Thymus (tissue), 14 donors: Measurements from ENCODE around the gene CASK. TPM values are rescaled to one million over a fixed set of nuclear protein-coding genes. Genes with fewer than 3 reads are reported as not detected.

Source experiments
- DNase-seq, 9 donors: peaks; one replicate each; pipeline ENCODE4 v3.0.0-alpha.2; 2013; ENCODE audit warnings: low spot score in 9 of 9, low read depth in 6 of 9, missing footprints in 1 of 9
- H3K27ac ChIP-seq, 2 donors: one replicate each; pipeline ENCODE4 v1.5.1; 2013; ENCODE audit warnings: control low read depth in 1 of 2, low read depth in 1 of 2, low read length in 1 of 2, mild to moderate bottlenecking in 1 of 2, moderate library complexity in 1 of 2
- H3K27me3 ChIP-seq, 2 donors: one replicate each; pipeline ENCODE4 v1.5.1; 2013; ENCODE audit warnings: low read length in 1 of 2; ENCODE audit not compliant: control insufficient read depth in 2 of 2, insufficient read depth in 1 of 2
- H3K36me3 ChIP-seq, 2 donors: one replicate each; pipeline ENCODE4 v1.5.1; 2013; ENCODE audit warnings: low read length in 1 of 2, mild to moderate bottlenecking in 1 of 2, moderate library complexity in 1 of 2; ENCODE audit not compliant: control insufficient read depth in 2 of 2, insufficient read depth in 2 of 2
- H3K4me1 ChIP-seq, 2 donors: one replicate each; pipeline ENCODE4 v1.5.1; 2013; ENCODE audit warnings: low read length in 2 of 2; ENCODE audit not compliant: control insufficient read depth in 2 of 2, insufficient read depth in 2 of 2
- H3K4me3 ChIP-seq, 2 donors: one replicate each; pipeline ENCODE4 v1.5.1; 2013; ENCODE audit warnings: low read length in 2 of 2, control low read depth in 1 of 2, mild to moderate bottlenecking in 1 of 2
- H3K9me3 ChIP-seq, 2 donors: one replicate each; pipeline ENCODE4 v1.5.1; 2013; ENCODE audit warnings: low read length in 1 of 2, mild to moderate bottlenecking in 1 of 2; ENCODE audit not compliant: control insufficient read depth in 2 of 2, insufficient read depth in 1 of 2
- WGBS: extraction: QIAGEN DNeasy Blood & Tissue Kit; methylation state at CpG from one replicate; pipeline ENCODE4 v1.1.7; 2013; 5-methylcytosine and 5-hydroxymethylcytosine counted together
- long read RNA-seq, 10 donors: transcript quantifications; one replicate each; lab custom pipeline, GENCODE V29; 2026
- polyA plus RNA-seq: library from polyadenylated mRNA; stranded (reverse); fragments of 200-250 nt; gene quantifications from one replicate; pipeline ENCODE4 v1.2.3, GENCODE V29; 2013
- total RNA-seq: library from RNA; stranded (reverse); fragments of 120-200 nt; gene quantifications from one replicate; pipeline ENCODE4 v1.2.4, GENCODE V29; 2013
- donor health status: healthy.

Gene CASK
- 21.0 TPM for total RNA-seq
- 15.7 TPM for polyA plus RNA-seq
- long read RNA-seq, donor 1, result 0 reads
- long read RNA-seq, donor 2, full-length matches to known transcripts, result 1 of 17 reads
- long read RNA-seq, donor 2, partial matches to known transcripts, result 0 of 17 reads
- long read RNA-seq, donor 2, other reads (novel, unspliced or antisense), result 16 of 17 reads
- long read RNA-seq, donor 3, full-length matches to known transcripts, result 3 of 3 reads
- long read RNA-seq, donor 3, partial matches to known transcripts, result 0 of 3 reads
- long read RNA-seq, donor 3, other reads (novel, unspliced or antisense), result 0 of 3 reads
- long read RNA-seq, donor 4, result 0 reads
- long read RNA-seq, donor 5, partial matches to known transcripts, result 0 of 6 reads
- long read RNA-seq, donor 5, other reads (novel, unspliced or antisense), result 0 of 6 reads
- long read RNA-seq, donor 6, partial matches to known transcripts, result 0 of 1 reads
- long read RNA-seq, donor 6, other reads (novel, unspliced or antisense), result 0 of 1 reads
- long read RNA-seq, donor 7, result 0 reads
- long read RNA-seq, donor 8, result 0 reads
- long read RNA-seq, donor 9, partial matches to known transcripts, result 0 of 1 reads
- long read RNA-seq, donor 9, other reads (novel, unspliced or antisense), result 0 of 1 reads
- long read RNA-seq, donor 10, partial matches to known transcripts, result 0 of 1 reads
- long read RNA-seq, donor 10, other reads (novel, unspliced or antisense), result 0 of 1 reads

GRCh38 chrX:41923211-41923977, at the start of gene CASK:
Gene CASK (minus strand): TSS chrX:41923554. CDS start chrX:41922988, 566 bp downstream.
- H3K4me3 ChIP-seq, result peak within 1 kb of the TSS; percentile 69 to 78
- H3K27me3 ChIP-seq, result no peaks in the 10 kb centered on the region
- H3K4me1 ChIP-seq, result peaks cover 2 to 7% of the 10 kb centered on the region in 2 donors
- DNase-seq, result peak; percentile 65 to 94 (median 82)
- no peaks in the 10 kb centered on the region for H3K9me3 ChIP-seq
- peak within 1 kb of the TSS; percentile 81 to 92 for H3K27ac ChIP-seq
- WGBS, result under 1% methylated on average over 118 of the region's 123 CpGs
- H3K36me3 ChIP-seq, result no peaks in the 10 kb centered on the region

- DNase-seq, result no peak
- H3K9me3 ChIP-seq, result no peaks in the 10 kb centered on the region
- 94% methylated on average over 3 of the region's 3 CpGs for WGBS
- no peaks in the 10 kb centered on the region for H3K36me3 ChIP-seq
- H3K4me3 ChIP-seq, result no peak overlapping the region
- H3K4me1 ChIP-seq, result no peaks in the 10 kb centered on the region
- H3K27me3 ChIP-seq, result no peaks in the 10 kb centered on the region
- no peak overlapping the region for H3K27ac ChIP-seq
Measured at GRCh38 chrX:41971346-41971745, 48.0 kb upstream of the CASK start.

GRCh38 chrX:41970419-41970818, 47.1 kb upstream of the CASK start:
- Histone ChIP-seq H3K27ac (no peak overlapping the region), H3K27me3 (no peaks in the 10 kb centered on the region), H3K36me3 (no peaks in the 10 kb centered on the region), H3K4me1 (no peaks in the 10 kb centered on the region), H3K9me3 (no peaks in the 10 kb centered on the region), H3K4me3 (no peak overlapping the region)
- DNase-seq, result no peak

- no peak overlapping the region for H3K27ac ChIP-seq
- no peaks in the 10 kb centered on the region for H3K36me3 ChIP-seq
- WGBS, result 96% methylated on average over 3 of the region's 3 CpGs
- H3K4me1 ChIP-seq, result no peaks in the 10 kb centered on the region
- H3K4me3 ChIP-seq, result no peak overlapping the region
- no peaks in the 10 kb centered on the region for H3K27me3 ChIP-seq
- DNase-seq, result no peak
- H3K9me3 ChIP-seq, result no peaks in the 10 kb centered on the region
Measured at GRCh38 chrX:41963348-41963747, 40.0 kb upstream of the CASK start.

- Histone ChIP-seq H3K4me1 (no peaks in the 10 kb centered on the region), H3K9me3 (no peaks in the 10 kb centered on the region), H3K4me3 (no peak overlapping the region), H3K36me3 (no peaks in the 10 kb centered on the region), H3K27ac (no peak overlapping the region), H3K27me3 (no peaks in the 10 kb centered on the region)
- no peak for DNase-seq
- 94% methylated on average over 2 of the region's 2 CpGs for WGBS
Measured at GRCh38 chrX:41960142-41960541, 36.8 kb upstream of the CASK start.

- Histone ChIP-seq H3K27ac (no peak overlapping the region), H3K9me3 (no peaks in the 10 kb centered on the region), H3K4me1 (no peaks in the 10 kb centered on the region), H3K36me3 (no peaks in the 10 kb centered on the region), H3K27me3 (no peaks in the 10 kb centered on the region), H3K4me3 (no peak overlapping the region)
- no peak for DNase-seq
Measured at GRCh38 chrX:41958861-41959260, 35.5 kb upstream of the CASK start.

- no peaks in the 10 kb centered on the region for H3K36me3 ChIP-seq
- H3K4me1 ChIP-seq, result no peaks in the 10 kb centered on the region
- WGBS, result 96% methylated on average over 2 of the region's 2 CpGs
Measured at GRCh38 chrX:41956027-41956426, 32.7 kb upstream of the CASK start.

GRCh38 chrX:41952102-41952501, 28.7 kb upstream of the CASK start:
- 96% methylated on average over 5 of the region's 5 CpGs for WGBS
- H3K4me1 ChIP-seq, result peaks cover 0 to 3% of the 10 kb centered on the region in 2 donors
- no peaks in the 10 kb centered on the region for H3K36me3 ChIP-seq
- no peak overlapping the region for H3K4me3 ChIP-seq
- DNase-seq, result no peak
- H3K9me3 ChIP-seq, result no peaks in the 10 kb centered on the region
- no peak overlapping the region for H3K27ac ChIP-seq
- no peaks in the 10 kb centered on the region for H3K27me3 ChIP-seq

More at GRCh38 chrX:41956027-41956426, 32.7 kb upstream of the CASK start:
- H3K27me3 ChIP-seq, result no peaks in the 10 kb centered on the region
- no peak overlapping the region for H3K4me3 ChIP-seq
- H3K27ac ChIP-seq, result no peak overlapping the region
- no peaks in the 10 kb centered on the region for H3K9me3 ChIP-seq
- no peak for DNase-seq
